ENCODE results near the gene METTL14.

The METTL14 gene

GRCh38 chr4:118727360-118727759 lies 42.2 kb downstream of the METTL14 start:
- H3K4me1 ChIP-seq (ENCODE audit: insufficient read depth, low read length, poor library complexity, severe bottlenecking) = peaks cover 10% of the 10 kb centered on the region
- no peak overlapping the region for H3K4me2 ChIP-seq (ENCODE audit: low read depth, low read length, poor library complexity, severe bottlenecking)
- no peaks in the 10 kb centered on the region for H3F3A ChIP-seq (ENCODE audit: low read depth)
- peaks cover 65% of the 10 kb centered on the region for H3K36me3 ChIP-seq (ENCODE audit: insufficient read depth, low read length)
- no peaks in the 10 kb centered on the region for H3K79me2 ChIP-seq (ENCODE audit: insufficient read depth, low read length)
- H2AFZ ChIP-seq (ENCODE audit: low read length) = no peak overlapping the region
- H3K9me3 ChIP-seq (ENCODE audit: insufficient read depth, low read depth, low read length) = no peaks in the 10 kb centered on the region
- no peaks in the 10 kb centered on the region for H3K9me2 ChIP-seq (replicated peaks; ENCODE audit: low read depth, low read length)
- H3K27me3 ChIP-seq (ENCODE audit: insufficient read depth, low read length, poor library complexity, severe bottlenecking) = no peaks in the 10 kb centered on the region
- no peak overlapping the region for H3K9ac ChIP-seq (ENCODE audit: low read depth, low read length, poor library complexity, severe bottlenecking)
- H4K20me1 ChIP-seq (ENCODE audit: insufficient read depth, low read length, poor library complexity, severe bottlenecking) = no peaks in the 10 kb centered on the region
- TF ChIP-seq CTCF (conservative IDR thresholded peaks at IDR 0.05; ENCODE audit: low read length) (no peak), EZH2phosphoT487 (IDR thresholded peaks at IDR 0.05; ENCODE audit: borderline replicate concordance) (no peak)
- H3K4me3 ChIP-seq (ENCODE audit: low read length, poor library complexity, severe bottlenecking) = no peak overlapping the region

DNA sequence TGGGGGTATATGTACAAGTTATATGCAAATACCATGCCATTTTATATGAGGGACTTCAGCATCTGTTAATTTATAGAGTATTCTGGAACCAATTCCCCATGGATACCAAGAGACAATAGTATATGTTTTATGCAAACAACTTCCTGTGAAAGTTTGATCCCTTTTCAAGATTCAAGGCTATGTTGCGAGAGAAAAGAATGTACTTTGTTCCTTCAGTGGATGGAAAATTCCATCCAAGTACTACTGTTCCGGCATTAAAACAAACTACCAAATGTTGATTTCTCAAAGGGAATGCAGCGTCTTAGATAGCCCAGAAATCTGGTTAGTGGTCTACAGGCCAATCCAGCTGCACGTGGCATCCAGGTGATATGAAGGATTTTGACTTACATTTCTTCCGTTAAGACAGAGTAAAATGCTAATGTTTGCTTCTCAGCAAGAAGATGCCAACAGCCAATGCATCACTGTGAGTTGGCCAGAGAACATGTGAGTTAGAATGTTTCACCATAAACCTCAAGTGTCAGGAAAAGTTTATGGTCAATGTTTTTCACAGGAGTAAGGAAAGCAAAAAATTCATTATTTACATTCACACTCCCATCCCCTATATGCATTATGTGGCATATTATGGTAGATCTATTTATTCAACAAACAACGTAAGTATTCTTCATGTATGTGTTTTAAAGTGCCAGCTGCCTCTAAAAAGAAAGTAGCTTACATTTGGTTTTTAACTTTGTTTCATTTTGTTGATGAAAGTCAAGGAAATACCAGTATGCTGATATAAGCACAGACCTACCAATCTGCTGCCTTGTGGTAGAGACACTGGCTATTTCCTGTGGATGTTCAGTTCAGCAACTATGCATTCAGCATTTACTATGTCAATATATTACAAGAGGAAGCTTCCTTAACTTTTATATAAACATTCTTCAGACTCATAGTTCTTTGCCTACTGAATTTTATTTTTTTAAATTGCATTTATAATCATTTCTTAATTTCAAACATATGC lies 44.4 kb downstream of the METTL14 start:
- H3K9me2 ChIP-seq (replicated peaks; ENCODE audit: low read depth, low read length) = no peaks in the 10 kb centered on the region
- H4K20me1 ChIP-seq (ENCODE audit: insufficient read depth, low read length, poor library complexity, severe bottlenecking) = no peaks in the 10 kb centered on the region
- no peaks in the 10 kb centered on the region for H3K9me3 ChIP-seq (ENCODE audit: insufficient read depth, low read depth, low read length)
- H3K79me2 ChIP-seq (ENCODE audit: insufficient read depth, low read length) = no peaks in the 10 kb centered on the region
- H3K27me3 ChIP-seq (ENCODE audit: insufficient read depth, low read length, poor library complexity, severe bottlenecking) = no peaks in the 10 kb centered on the region
- H3K4me1 ChIP-seq (ENCODE audit: insufficient read depth, low read length, poor library complexity, severe bottlenecking) = peaks cover 10% of the 10 kb centered on the region
- TF ChIP-seq CTCF (conservative IDR thresholded peaks at IDR 0.05; ENCODE audit: low read length) = no peak
- no peak for TF ChIP-seq EZH2phosphoT487 (IDR thresholded peaks at IDR 0.05; ENCODE audit: borderline replicate concordance)
- H3K9ac ChIP-seq (ENCODE audit: low read depth, low read length, poor library complexity, severe bottlenecking) = no peak overlapping the region
- H3K36me3 ChIP-seq (ENCODE audit: insufficient read depth, low read length) = peaks cover 53% of the 10 kb centered on the region
- H3F3A ChIP-seq (ENCODE audit: low read depth) = no peaks in the 10 kb centered on the region
- H3K4me2 ChIP-seq (ENCODE audit: low read depth, low read length, poor library complexity, severe bottlenecking) = peak overlapping the region; percentile 29
- no peak overlapping the region for H3K4me3 ChIP-seq (ENCODE audit: low read length, poor library complexity, severe bottlenecking)
- no peak overlapping the region for H2AFZ ChIP-seq (ENCODE audit: low read length)

DNA sequence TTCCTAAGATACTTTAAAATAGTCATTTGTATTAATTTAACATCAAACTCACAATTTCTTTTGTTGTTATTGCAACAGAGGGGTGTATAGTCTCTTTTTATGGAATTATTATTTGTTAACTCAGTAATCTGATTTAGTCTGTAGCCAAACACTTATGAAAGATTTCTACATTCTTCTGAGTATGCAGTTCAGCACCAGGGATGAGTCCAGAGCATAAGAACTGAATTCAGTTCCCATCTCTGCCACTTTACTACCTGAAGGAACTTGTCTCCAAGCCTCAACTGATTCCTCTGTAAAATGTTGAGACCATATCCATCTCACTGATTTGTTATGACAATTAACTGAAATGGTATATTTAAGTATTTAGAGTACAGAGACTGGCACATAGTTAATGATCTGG lies 45.5 kb downstream of the METTL14 start:
- no peaks in the 10 kb centered on the region for H3K79me2 ChIP-seq (ENCODE audit: insufficient read depth, low read length)
- no peaks in the 10 kb centered on the region for H3K27me3 ChIP-seq (ENCODE audit: insufficient read depth, low read length, poor library complexity, severe bottlenecking)
- no peak overlapping the region for H3K4me3 ChIP-seq (ENCODE audit: low read length, poor library complexity, severe bottlenecking)
- H4K20me1 ChIP-seq (ENCODE audit: insufficient read depth, low read length, poor library complexity, severe bottlenecking) = no peaks in the 10 kb centered on the region
- H3K9me3 ChIP-seq (ENCODE audit: insufficient read depth, low read depth, low read length) = no peaks in the 10 kb centered on the region
- H3K9me2 ChIP-seq (replicated peaks; ENCODE audit: low read depth, low read length) = no peaks in the 10 kb centered on the region
- H3K4me1 ChIP-seq (ENCODE audit: insufficient read depth, low read length, poor library complexity, severe bottlenecking) = peaks cover 10% of the 10 kb centered on the region
- no peak overlapping the region for H3K9ac ChIP-seq (ENCODE audit: low read depth, low read length, poor library complexity, severe bottlenecking)
- H3K36me3 ChIP-seq (ENCODE audit: insufficient read depth, low read length) = peaks cover 43% of the 10 kb centered on the region
- no peak overlapping the region for H3K4me2 ChIP-seq (ENCODE audit: low read depth, low read length, poor library complexity, severe bottlenecking)
- no peak overlapping the region for H2AFZ ChIP-seq (ENCODE audit: low read length)
- TF ChIP-seq CTCF (conservative IDR thresholded peaks at IDR 0.05; ENCODE audit: low read length) (no peak), EZH2phosphoT487 (IDR thresholded peaks at IDR 0.05; ENCODE audit: borderline replicate concordance) (no peak)
- no peaks in the 10 kb centered on the region for H3F3A ChIP-seq (ENCODE audit: low read depth)
